ENCODE results near the gene PRKCA.
"Not testable (repeated sequence)": the region's sequence is repeated elsewhere in the genome, so short reads cannot be mapped to it uniquely, and the experiment has no call there.

PRKCA gene

GRCh38 chr17:66345264-66345663 lies 42.9 kb downstream of the PRKCA start:
- Mint-ChIP-seq H3K36me3 (ENCODE audit: low read depth) (peaks cover 45% of the 10 kb centered on the region), H3K4me1 (ENCODE audit: low read depth) (peaks cover 69% of the 10 kb centered on the region), H3K27me3 (no peaks in the 10 kb centered on the region), H3K4me3 (no peak overlapping the region), H3K9me3 (no peaks in the 10 kb centered on the region), H3K27ac (no peak overlapping the region)
- no peak for DNase-seq

GRCh38 chr17:66345949-66346638 lies 43.7 kb downstream of the PRKCA start:
- H3K36me3 Mint-ChIP-seq (ENCODE audit: low read depth): peaks cover 40% of the 10 kb centered on the region
- DNase-seq, H3K9me3 Mint-ChIP-seq, H3K27ac Mint-ChIP-seq, H3K4me3 Mint-ChIP-seq, H3K27me3 Mint-ChIP-seq: not testable (repeated sequence)
- H3K4me1 Mint-ChIP-seq (ENCODE audit: low read depth): peaks cover 71% of the 10 kb centered on the region

- peaks cover 76% of the 10 kb centered on the region for H3K4me1 Mint-ChIP-seq (ENCODE audit: low read depth)
- no peaks in the 10 kb centered on the region for H3K9me3 Mint-ChIP-seq
- H3K4me3 Mint-ChIP-seq: no peak overlapping the region
- no peaks in the 10 kb centered on the region for H3K27me3 Mint-ChIP-seq
- H3K27ac Mint-ChIP-seq: peak overlapping the region; percentile 80
- H3K36me3 Mint-ChIP-seq (ENCODE audit: low read depth): peaks cover 35% of the 10 kb centered on the region
- no peak for DNase-seq
Measured at GRCh38 chr17:66347661-66348514, 45.5 kb downstream of the PRKCA start.

GRCh38 chr17:66348584-66349165 lies 46.3 kb downstream of the PRKCA start:
- no peaks in the 10 kb centered on the region for H3K9me3 Mint-ChIP-seq
- no peak for DNase-seq
- H3K4me3 Mint-ChIP-seq: peak overlapping the region; percentile 20
- H3K36me3 Mint-ChIP-seq (ENCODE audit: low read depth): peaks cover 36% of the 10 kb centered on the region
- peak overlapping the region; percentile 80 for H3K27ac Mint-ChIP-seq
- no peaks in the 10 kb centered on the region for H3K27me3 Mint-ChIP-seq
- peaks cover 78% of the 10 kb centered on the region for H3K4me1 Mint-ChIP-seq (ENCODE audit: low read depth)

GRCh38 chr17:66349521-66350254 lies 47.3 kb downstream of the PRKCA start:
- Mint-ChIP-seq H3K9me3 (no peaks in the 10 kb centered on the region), H3K4me1 (ENCODE audit: low read depth) (peaks cover 83% of the 10 kb centered on the region), H3K27me3 (no peaks in the 10 kb centered on the region)

GRCh38 chr17:66350576-66350975 lies 48.2 kb downstream of the PRKCA start:
- peaks cover 42% of the 10 kb centered on the region for H3K36me3 Mint-ChIP-seq (ENCODE audit: low read depth)
- not testable (repeated sequence) for H3K9me3 Mint-ChIP-seq, DNase-seq, H3K27me3 Mint-ChIP-seq, H3K4me3 Mint-ChIP-seq, H3K27ac Mint-ChIP-seq
- H3K4me1 Mint-ChIP-seq (ENCODE audit: low read depth): peaks cover 83% of the 10 kb centered on the region

More at GRCh38 chr17:66349521-66350254, 47.3 kb downstream of the PRKCA start:
- Mint-ChIP-seq H3K27ac (peak overlapping the region; percentile 80), H3K4me3 (peak overlapping the region; percentile 20), H3K36me3 (ENCODE audit: low read depth) (peaks cover 40% of the 10 kb centered on the region)
- DNase-seq: no peak

- DNase-seq: no peak
- H3K4me1 Mint-ChIP-seq (ENCODE audit: low read depth): peaks cover 83% of the 10 kb centered on the region
- peaks cover 43% of the 10 kb centered on the region for H3K36me3 Mint-ChIP-seq (ENCODE audit: low read depth)
- no peaks in the 10 kb centered on the region for H3K9me3 Mint-ChIP-seq
- peak overlapping the region; percentile 56 for H3K27ac Mint-ChIP-seq
- H3K4me3 Mint-ChIP-seq: no peak overlapping the region
- no peaks in the 10 kb centered on the region for H3K27me3 Mint-ChIP-seq
Measured at GRCh38 chr17:66351033-66351432, 48.6 kb downstream of the PRKCA start.

GRCh38 chr17:66351701-66352100 lies 49.3 kb downstream of the PRKCA start:
- no peak overlapping the region for H3K4me3 Mint-ChIP-seq
- H3K36me3 Mint-ChIP-seq (ENCODE audit: low read depth): peaks cover 43% of the 10 kb centered on the region
- no peaks in the 10 kb centered on the region for H3K9me3 Mint-ChIP-seq
- H3K4me1 Mint-ChIP-seq (ENCODE audit: low read depth): peaks cover 85% of the 10 kb centered on the region
- no peak for DNase-seq
- H3K27me3 Mint-ChIP-seq: no peaks in the 10 kb centered on the region
- H3K27ac Mint-ChIP-seq: no peak overlapping the region

GRCh38 chr17:66353937-66354401 lies 51.6 kb downstream of the PRKCA start:
- no peaks in the 10 kb centered on the region for H3K9me3 Mint-ChIP-seq
- no peak overlapping the region for H3K4me3 Mint-ChIP-seq
- peaks cover 88% of the 10 kb centered on the region for H3K4me1 Mint-ChIP-seq (ENCODE audit: low read depth)
- H3K27me3 Mint-ChIP-seq: no peaks in the 10 kb centered on the region
- peaks cover 50% of the 10 kb centered on the region for H3K36me3 Mint-ChIP-seq (ENCODE audit: low read depth)
- DNase-seq: no peak
- H3K27ac Mint-ChIP-seq: no peak overlapping the region

- no peak overlapping the region for H3K27ac Mint-ChIP-seq
- H3K4me1 Mint-ChIP-seq (ENCODE audit: low read depth): peaks cover 87% of the 10 kb centered on the region
- no peaks in the 10 kb centered on the region for H3K9me3 Mint-ChIP-seq
- DNase-seq: no peak
- peaks cover 50% of the 10 kb centered on the region for H3K36me3 Mint-ChIP-seq (ENCODE audit: low read depth)
- no peaks in the 10 kb centered on the region for H3K27me3 Mint-ChIP-seq
- H3K4me3 Mint-ChIP-seq: no peak overlapping the region
Measured at GRCh38 chr17:66354472-66354871, 52.1 kb downstream of the PRKCA start.

GRCh38 chr17:66354981-66355380 lies 52.6 kb downstream of the PRKCA start:
- H3K27ac Mint-ChIP-seq: no peak overlapping the region
- H3K4me1 Mint-ChIP-seq (ENCODE audit: low read depth): peaks cover 85% of the 10 kb centered on the region
- no peak for DNase-seq
- H3K36me3 Mint-ChIP-seq (ENCODE audit: low read depth): peaks cover 47% of the 10 kb centered on the region
- H3K4me3 Mint-ChIP-seq: no peak overlapping the region
- no peaks in the 10 kb centered on the region for H3K27me3 Mint-ChIP-seq
- H3K9me3 Mint-ChIP-seq: no peaks in the 10 kb centered on the region

- DNase-seq: no peak
- no peak overlapping the region for H3K4me3 Mint-ChIP-seq
- H3K27ac Mint-ChIP-seq: no peak overlapping the region
- H3K9me3 Mint-ChIP-seq: no peaks in the 10 kb centered on the region
- no peaks in the 10 kb centered on the region for H3K27me3 Mint-ChIP-seq
- H3K4me1 Mint-ChIP-seq (ENCODE audit: low read depth): peaks cover 85% of the 10 kb centered on the region
- peaks cover 50% of the 10 kb centered on the region for H3K36me3 Mint-ChIP-seq (ENCODE audit: low read depth)
Measured at GRCh38 chr17:66355510-66355909, 53.1 kb downstream of the PRKCA start.

GRCh38 chr17:66357037-66357436 lies 54.6 kb downstream of the PRKCA start:
- Mint-ChIP-seq H3K4me1 (ENCODE audit: low read depth) (peaks cover 84% of the 10 kb centered on the region), H3K27ac (peak overlapping the region; percentile 74), H3K4me3 (no peak overlapping the region), H3K9me3 (no peaks in the 10 kb centered on the region), H3K36me3 (ENCODE audit: low read depth) (peaks cover 52% of the 10 kb centered on the region), H3K27me3 (no peaks in the 10 kb centered on the region)
- DNase-seq: no peak

- Mint-ChIP-seq H3K27ac (no peak overlapping the region), H3K27me3 (no peaks in the 10 kb centered on the region), H3K9me3 (no peaks in the 10 kb centered on the region), H3K4me3 (no peak overlapping the region), H3K4me1 (ENCODE audit: low read depth) (peaks cover 83% of the 10 kb centered on the region), H3K36me3 (ENCODE audit: low read depth) (peaks cover 48% of the 10 kb centered on the region)
- DNase-seq: no peak
Measured at GRCh38 chr17:66359351-66359750, 56.9 kb downstream of the PRKCA start.

All from activated T-cell treated with anti-CD3 and anti-CD28 coated beads, Interleukin-2, amount 50 U/mL, for 24 hours (primary cell).